Measurements from ENCODE around the gene PHF11.

DNA sequence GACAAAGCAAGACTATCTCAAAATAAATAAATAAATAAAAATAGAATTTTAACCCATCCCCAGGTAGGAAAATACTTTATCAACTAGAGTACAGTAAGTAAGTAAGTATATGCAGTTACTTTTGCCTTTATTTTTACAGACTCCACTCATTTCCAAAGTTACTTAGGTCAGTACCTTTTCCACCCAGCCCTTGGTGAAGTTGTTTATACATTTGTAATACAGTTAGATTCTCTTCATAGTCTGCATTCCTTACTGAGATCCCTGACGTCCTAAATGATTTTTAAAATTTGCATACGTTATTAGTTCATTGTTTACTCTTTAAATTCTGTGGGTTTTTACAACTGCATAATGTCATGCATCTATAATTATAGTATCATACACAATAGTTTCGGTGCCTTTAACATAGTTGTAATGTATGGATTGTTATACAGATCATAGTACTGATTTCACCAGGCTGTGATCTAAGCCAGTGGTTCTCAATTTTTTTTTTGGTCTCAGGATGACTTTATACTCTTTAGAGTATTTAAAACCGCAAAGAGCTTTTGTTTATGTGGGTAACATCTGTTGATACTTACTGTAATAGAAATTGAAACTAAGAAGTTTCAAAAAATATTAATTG is 41.3 kb upstream of the PHF11 start:
- TF ChIP-seq, protein P1, sequence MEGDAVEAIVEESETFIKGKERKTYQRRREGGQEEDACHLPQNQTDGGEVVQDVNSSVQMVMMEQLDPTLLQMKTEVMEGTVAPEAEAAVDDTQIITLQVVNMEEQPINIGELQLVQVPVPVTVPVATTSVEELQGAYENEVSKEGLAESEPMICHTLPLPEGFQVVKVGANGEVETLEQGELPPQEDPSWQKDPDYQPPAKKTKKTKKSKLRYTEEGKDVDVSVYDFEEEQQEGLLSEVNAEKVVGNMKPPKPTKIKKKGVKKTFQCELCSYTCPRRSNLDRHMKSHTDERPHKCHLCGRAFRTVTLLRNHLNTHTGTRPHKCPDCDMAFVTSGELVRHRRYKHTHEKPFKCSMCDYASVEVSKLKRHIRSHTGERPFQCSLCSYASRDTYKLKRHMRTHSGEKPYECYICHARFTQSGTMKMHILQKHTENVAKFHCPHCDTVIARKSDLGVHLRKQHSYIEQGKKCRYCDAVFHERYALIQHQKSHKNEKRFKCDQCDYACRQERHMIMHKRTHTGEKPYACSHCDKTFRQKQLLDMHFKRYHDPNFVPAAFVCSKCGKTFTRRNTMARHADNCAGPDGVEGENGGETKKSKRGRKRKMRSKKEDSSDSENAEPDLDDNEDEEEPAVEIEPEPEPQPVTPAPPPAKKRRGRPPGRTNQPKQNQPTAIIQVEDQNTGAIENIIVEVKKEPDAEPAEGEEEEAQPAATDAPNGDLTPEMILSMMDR (IDR thresholded peaks at IDR 0.05; ENCODE audit: low read depth, low read length) = no peak
- TF ChIP-seq EZH2phosphoT487 (IDR thresholded peaks at IDR 0.05; ENCODE audit: low read depth) = no peak
